NCI-H526 treated with DMSO at 0.1 percent for 48 hours (cell line): ENCODE results near the gene DDX17.
"Not testable (repeated sequence)": the region's sequence is repeated elsewhere in the genome, so short reads cannot be mapped to it uniquely, and the experiment has no call there.

Experiments
- DNase-seq: peaks from one replicate; lab custom pipeline; 2025; lab: John Stamatoyannopoulos, UW

The DDX17 gene

DNA sequence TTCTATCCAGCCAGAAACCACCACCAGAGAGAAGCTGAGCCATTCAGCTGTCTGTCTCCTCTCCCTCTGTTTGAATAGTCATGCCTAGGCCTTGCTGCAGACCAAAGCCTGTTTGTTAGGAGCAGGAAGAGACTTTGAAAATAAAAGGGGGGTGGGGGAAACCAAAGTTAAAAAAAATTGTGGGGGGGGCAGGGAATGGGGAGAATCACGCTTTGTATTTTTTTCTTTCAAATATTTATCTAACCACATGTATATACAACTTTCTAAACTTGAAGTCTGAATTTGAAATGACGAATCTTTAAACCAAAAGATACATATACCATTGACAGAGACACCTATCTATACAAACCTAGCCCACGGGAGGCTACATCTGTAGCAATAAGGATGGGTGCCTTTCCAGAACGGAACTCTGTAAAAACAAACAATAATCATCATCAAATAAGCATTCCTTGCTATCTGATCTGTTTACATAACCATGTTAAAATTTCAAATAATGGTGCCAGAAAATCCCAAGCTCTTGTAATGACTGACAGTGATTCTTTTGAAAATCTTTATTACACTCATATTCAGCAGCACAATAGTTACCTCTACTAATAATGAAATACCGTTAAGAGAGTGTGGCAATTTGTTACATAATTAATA lies 14.3 kb downstream of the DDX17 start:
- no peak for DNase-seq

DNA sequence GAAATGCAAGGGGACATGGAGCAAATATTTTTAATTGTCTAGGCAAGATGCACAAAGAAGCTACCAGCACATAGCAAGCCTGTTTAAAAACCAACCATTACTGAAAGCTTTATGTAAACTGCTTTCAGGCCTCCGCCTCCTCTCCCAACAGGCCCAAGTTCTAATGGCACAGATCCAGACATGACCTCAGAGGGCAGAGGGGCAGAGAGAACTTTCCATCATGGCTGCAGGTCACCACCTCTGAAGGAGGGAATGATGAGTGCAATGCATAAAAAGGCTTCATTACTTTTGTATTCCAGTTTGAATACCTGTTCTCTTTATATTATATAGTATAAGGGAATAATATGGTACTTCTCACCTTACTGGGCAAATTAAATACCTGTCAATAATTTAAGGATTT lies 15.2 kb downstream of the DDX17 start:
- no peak for DNase-seq

- DNase-seq, result no peak
Measured at GRCh38 chr22:38490475-38490874, 15.6 kb downstream of the DDX17 start.

GRCh38 chr22:38489561-38490145 lies 16.5 kb downstream of the DDX17 start:
- DNase-seq, result no peak

GRCh38 chr22:38489142-38489541 lies 17.0 kb downstream of the DDX17 start:
- DNase-seq, result no peak

- DNase-seq, result no peak
Measured at GRCh38 chr22:38487946-38488345, 18.2 kb downstream of the DDX17 start.

GRCh38 chr22:38485783-38486182 lies 20.3 kb downstream of the DDX17 start:
- DNase-seq, result no peak

DNA sequence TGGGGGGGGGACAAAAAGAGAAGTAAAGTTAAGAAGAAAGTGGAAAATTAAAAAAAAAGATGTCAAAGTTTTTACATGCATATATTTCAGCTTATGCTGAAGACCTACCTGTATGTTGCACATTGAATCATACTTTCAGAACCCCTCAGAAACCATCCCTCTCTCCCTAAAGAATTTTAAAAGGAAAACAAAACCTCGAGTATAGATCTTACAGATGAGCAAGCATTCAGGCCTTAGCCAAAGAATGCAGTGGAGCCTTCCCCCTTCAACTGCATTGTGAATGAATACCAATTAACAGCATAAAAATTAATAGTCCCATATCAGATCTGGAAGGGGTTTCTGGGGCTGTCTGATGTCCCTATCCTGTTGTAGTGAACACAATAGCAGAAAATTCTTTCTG lies 21.9 kb downstream of the DDX17 start:
- DNase-seq, result no peak

DNA sequence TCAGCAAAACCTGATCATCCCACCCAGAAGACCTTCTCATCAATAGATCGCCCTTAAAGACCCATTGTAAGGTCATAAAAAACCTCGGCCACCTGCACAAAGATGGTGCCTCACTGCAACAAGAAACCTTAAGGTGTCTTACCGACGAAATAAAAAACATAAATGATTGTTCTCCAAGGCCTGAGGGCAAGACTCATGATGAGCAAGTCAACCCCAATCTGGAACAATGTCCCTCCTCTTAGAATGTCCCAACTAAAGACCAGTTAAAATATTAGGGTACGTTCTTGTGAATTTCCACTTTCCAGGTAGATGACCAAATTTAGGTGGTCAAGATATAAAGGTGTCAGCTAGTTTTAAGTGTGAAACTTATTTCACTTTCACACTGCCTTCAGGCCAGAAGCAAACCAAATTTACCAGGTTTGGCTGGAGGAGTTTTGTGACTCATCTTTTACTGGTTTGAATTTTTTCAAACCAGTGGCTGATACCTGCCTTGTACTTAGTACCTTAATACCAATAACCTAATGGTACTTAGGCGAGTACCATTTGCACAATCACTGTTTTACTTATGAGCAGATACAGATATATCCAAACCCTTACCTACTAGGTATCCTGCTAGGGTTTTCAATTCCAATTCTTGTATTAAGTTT lies 23.3 kb downstream of the DDX17 start:
- no peak for DNase-seq

DNA sequence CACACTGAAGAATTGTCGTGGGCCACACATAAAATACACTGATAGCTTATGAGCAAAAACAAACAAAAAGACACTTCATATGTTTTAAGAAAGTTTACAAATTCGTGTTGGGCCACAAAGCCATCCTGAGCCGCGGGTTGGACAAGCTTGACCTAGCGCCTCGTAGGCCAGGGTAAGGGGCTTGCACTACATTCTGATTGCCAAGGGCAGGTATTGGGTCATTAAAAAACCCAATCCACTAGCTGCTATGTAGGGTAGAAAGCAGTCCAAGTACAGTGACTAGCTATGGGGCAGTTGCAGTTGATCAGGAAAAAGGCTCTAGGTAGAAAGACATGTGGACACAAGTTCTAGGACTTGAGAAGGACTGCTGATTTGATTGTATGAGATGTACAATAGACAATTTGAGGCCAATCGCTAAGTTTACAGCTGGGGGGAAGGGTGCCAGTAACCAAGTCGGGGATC lies 24.2 kb downstream of the DDX17 start:
- no peak for DNase-seq

GRCh38 chr22:38481162-38481870 lies 24.8 kb downstream of the DDX17 start:
- DNase-seq, result no peak

DNA sequence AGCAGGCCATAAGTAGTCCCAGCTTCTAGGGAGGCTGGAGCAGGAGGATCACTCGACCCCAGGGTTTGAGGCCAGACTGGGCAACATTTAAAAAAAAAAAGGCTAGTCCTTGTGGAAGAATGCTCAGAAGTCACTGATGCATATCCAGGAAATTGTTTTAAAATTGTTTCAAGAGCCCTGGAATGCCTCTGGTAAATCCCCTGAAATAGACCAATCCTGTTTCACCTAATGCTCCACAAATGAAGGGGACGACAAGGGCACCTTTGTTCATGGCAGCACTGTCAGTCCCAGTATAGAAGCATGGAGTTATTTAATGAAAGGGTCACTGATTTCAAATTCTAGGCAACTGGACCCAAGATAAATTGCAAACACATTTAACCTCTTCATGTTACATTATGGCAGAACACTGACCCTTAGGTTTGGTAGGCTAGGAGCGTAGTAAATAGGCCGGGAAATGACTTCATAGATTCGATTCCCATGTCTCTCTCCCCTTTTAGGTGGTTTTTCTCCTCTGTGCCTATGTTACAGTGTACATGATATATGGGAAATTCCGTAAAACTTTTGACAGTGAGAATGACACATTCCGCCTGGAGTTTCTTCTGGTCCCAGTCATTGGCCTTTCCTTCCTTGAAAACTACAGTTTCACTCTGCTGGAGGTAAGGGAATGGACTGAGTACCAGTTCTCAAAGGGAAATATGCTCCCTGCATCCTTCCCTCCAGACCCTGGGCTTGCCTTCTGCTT lies 26.8 kb downstream of the DDX17 start:
- DNase-seq, result no peak

GRCh38 chr22:38477585-38477984 lies 28.5 kb downstream of the DDX17 start:
- no peak for DNase-seq

GRCh38 chr22:38474003-38474607 lies 32.0 kb downstream of the DDX17 start:
- no peak for DNase-seq

DNA sequence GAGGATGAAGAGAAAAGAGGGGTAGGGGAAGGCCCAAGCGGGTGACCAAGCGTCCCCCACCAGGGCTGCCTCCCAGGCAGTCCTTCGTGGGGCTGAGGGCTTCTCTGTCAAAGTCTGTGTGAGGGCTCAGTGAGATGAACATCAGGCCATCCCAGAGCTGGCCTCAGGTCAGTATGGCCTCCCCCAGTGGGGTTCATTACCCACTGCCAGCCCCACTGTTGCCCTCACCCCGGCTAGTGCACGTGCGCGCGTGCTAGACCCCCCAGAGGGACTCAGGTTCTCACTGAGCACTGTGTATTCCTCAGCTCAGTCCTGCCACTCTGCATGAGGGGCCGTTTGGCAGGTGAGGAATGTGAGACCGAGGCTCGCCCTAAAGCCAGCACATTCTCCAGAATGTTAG lies 34.9 kb downstream of the DDX17 start:
- DNase-seq, result no peak

DNA sequence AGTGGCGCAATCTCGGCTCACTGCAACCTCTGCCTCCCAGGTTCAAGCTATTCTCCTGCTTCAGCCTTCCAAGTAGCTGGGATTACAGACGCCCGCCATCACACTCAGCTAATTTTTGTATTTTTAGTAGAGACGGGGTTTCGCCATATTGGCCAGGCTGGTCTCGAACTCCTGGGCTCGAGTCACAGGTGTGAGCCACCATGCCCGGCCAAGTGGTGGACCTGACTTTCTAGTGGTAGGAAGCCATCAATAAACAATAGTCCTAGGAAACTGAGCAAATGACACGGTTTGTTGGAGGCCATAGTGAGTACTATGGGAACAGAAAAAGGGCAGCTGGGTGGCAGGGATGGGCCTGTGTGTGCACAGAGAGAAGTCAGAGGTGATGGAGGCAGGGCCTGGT lies 35.9 kb downstream of the DDX17 start:
- DNase-seq, result not testable (repeated sequence)

GRCh38 chr22:38469306-38469781 lies 36.8 kb downstream of the DDX17 start:
- DNase-seq, result no peak

DNA sequence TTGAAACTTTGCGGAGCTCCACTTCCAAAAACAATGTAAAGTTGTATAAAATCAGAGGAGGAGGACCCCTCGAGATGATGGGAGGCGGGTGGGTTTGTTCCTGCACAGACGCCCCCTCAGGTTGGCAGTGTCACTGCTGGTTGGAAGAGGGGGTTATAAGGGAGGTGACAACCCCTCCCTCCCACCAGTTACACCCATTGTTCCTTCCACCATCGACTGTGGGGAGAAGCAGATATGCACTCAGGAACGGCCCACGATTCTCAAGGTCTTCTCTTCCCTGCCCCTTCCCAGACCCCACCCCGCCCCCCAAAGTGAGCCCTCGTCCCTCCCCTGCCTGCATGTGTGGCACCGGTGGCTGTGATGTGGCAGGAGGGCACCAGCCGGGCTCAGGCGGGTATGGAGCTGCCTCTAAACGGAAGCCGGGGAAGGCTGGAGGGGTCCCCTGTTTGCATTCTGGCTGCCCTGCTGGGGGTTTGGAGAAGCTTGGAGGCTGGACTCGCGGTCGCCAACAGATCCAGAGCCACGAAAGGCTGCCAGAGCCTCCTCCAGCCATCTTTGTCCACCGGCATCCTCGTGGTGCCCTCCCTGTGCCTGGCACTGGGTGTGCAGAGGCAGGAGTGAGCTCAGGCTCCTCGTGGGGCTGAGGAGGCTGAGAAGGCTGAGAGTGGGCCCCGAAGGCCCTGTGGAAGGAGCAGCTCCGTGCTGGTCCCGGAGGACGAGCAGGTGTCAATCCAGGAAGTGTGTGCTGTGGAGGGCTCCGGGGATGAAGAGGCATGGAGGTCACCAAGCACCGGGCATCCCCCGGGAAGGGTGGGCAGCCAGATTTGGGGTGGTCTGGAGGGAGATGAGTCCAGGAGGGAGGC lies 37.4 kb downstream of the DDX17 start:
- no peak for DNase-seq

DNA sequence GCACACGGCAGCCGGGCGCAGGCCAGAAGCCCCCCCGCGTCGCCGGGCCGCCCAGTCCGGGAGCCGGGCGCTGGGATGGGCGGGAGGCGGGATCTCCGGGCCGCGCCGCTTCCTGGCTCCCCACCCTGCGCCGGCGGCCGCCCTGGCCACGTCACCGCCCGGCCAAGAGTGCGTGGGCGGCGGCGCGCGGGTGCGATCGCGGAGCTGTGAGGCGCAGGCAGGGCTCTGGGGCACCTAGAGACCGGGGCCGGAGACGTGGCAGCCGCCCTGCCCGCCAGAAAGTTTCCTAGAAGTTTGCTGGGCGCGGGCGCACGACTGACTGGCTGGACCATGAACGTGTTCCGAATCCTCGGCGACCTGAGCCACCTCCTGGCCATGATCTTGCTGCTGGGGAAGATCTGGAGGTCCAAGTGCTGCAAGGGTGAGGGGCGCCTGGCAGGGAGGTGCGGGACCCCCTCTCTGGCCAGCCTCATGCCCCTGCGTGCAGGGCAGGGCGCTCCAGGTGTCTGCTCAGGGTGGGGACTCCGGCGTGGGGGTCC lies 38.1 kb downstream of the DDX17 start, which contains the start of gene KDELR3:
KDELR3 (plus strand) TSS at position 193 of the 539 bp plus-strand sequence; CDS start at position 331, 138 bp downstream.
- DNase-seq, result no peak

- DNase-seq, result no peak
Measured at GRCh38 chr22:38467438-38467903, 38.6 kb downstream of the DDX17 start.
